Panc1 (cell line): ENCODE measurements around the gene LMAN2L.

Source experiments
- POLR2AphosphoS5 ChIP-seq: IDR thresholded peaks from 2 replicates; pipeline ENCODE4 v1.6.1; 2012; ENCODE audit warnings: mild to moderate bottlenecking, low read depth, low read length, moderate library complexity
- REST ChIP-seq, 2 experiments: IDR thresholded peaks; 2 replicates each; pipeline ENCODE4 v1.6.1; 2011 to 2012; ENCODE audit warnings: low read depth in 2 of 2, control low read depth in 1 of 2, low read length in 1 of 2, mild to moderate bottlenecking in 1 of 2, moderate library complexity in 1 of 2; ENCODE audit not compliant: insufficient read depth in 1 of 2
- SIN3A ChIP-seq: IDR thresholded peaks from 2 replicates; pipeline ENCODE4 v1.6.1; 2012; ENCODE audit warnings: low read depth, mild to moderate bottlenecking, low read length, moderate library complexity, borderline replicate concordance; ENCODE audit not compliant: insufficient read depth
- TCF7L2 ChIP-seq: IDR thresholded peaks from 2 replicates; pipeline ENCODE4 v1.6.1; 2011; ENCODE audit warnings: mild to moderate bottlenecking, low read depth, low read length, inconsistent platforms
- TF ChIP-seq, protein P1 (sequence below): fragments of 450-650 bp; IDR thresholded peaks from 2 replicates; pipeline ENCODE4 v1.5.1; 2017; ENCODE audit warnings: mild to moderate bottlenecking

DNA sequence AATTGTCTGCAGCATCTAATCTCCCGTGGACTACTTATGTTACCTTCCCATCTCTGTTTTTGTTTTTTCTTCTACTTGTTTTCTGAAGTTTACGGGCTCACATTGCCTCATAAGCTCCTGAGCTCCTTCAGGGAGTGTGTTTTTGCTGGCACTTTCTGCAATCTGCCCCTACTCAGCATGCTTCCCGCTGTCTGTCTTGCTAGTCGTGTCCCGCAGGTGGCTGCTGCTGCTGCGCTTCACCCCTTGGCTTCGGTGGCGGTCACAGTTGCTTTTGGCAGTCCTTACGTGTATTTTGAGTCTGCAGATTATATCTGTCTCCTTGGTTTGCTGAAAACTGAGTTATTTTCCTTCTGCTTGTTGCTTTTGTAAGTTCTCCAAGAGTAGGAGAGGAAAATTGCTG, 60.0 kb downstream of the LMAN2L start:
- TF ChIP-seq, protein P1, sequence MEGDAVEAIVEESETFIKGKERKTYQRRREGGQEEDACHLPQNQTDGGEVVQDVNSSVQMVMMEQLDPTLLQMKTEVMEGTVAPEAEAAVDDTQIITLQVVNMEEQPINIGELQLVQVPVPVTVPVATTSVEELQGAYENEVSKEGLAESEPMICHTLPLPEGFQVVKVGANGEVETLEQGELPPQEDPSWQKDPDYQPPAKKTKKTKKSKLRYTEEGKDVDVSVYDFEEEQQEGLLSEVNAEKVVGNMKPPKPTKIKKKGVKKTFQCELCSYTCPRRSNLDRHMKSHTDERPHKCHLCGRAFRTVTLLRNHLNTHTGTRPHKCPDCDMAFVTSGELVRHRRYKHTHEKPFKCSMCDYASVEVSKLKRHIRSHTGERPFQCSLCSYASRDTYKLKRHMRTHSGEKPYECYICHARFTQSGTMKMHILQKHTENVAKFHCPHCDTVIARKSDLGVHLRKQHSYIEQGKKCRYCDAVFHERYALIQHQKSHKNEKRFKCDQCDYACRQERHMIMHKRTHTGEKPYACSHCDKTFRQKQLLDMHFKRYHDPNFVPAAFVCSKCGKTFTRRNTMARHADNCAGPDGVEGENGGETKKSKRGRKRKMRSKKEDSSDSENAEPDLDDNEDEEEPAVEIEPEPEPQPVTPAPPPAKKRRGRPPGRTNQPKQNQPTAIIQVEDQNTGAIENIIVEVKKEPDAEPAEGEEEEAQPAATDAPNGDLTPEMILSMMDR, result no peak
- no peak for TF ChIP-seq POLR2AphosphoS5
- TF ChIP-seq TCF7L2, result no peak
- TF ChIP-seq SIN3A, result no peak
- TF ChIP-seq REST (IDR thresholded peaks at IDR 0.05; ENCODE audit: insufficient read depth in 1 of 2, low read depth in 2 of 2, low read length in 1 of 2), result no peak
